Renal cortical epithelial cell (primary cell): ENCODE results near the gene NIFK. TPM values are rescaled to one million over a fixed set of nuclear protein-coding genes. Genes with fewer than 3 reads are reported as not detected.

Experiments used
- DNase-seq: peaks from one replicate; pipeline ENCODE4 v3.0.0-alpha.2; 2011; ENCODE audit warnings: low read depth
- total RNA-seq: library from RNA; depleted of rRNA; stranded (reverse); fragments of >200 nt; gene quantifications from 2 replicates; pipeline ENCODE4 v1.2.3, GENCODE V29; 2014

NIFK gene
- total RNA-seq = 87.5 and 104 TPM in 2 replicates

GRCh38 chr2:121736462-121737336 is at the start of gene NIFK:
Gene NIFK (minus strand): TSS chr2:121736875. CDS start chr2:121736850, 25 bp downstream.
- DNase-seq = peak; percentile 82

- DNase-seq = no peak
Measured at GRCh38 chr2:121783180-121783579, 46.5 kb upstream of the NIFK start.

GRCh38 chr2:121778741-121779487 is 42.2 kb upstream of the NIFK start:
- no peak for DNase-seq

GRCh38 chr2:121777699-121778058 is 41.0 kb upstream of the NIFK start:
- DNase-seq = no peak

GRCh38 chr2:121776885-121777698 is 40.4 kb upstream of the NIFK start:
- DNase-seq = no peak

- DNase-seq = no peak
Measured at GRCh38 chr2:121776361-121776760, 39.7 kb upstream of the NIFK start.

- DNase-seq = no peak
Measured at GRCh38 chr2:121774235-121774634, 37.6 kb upstream of the NIFK start.

- DNase-seq = peak; percentile 54
Measured at GRCh38 chr2:121771976-121772742, 35.5 kb upstream of the NIFK start.

GRCh38 chr2:121768143-121768755 is 31.6 kb upstream of the NIFK start:
- no peak for DNase-seq

- no peak for DNase-seq
Measured at GRCh38 chr2:121766624-121767023, 29.9 kb upstream of the NIFK start.

- no peak for DNase-seq
Measured at GRCh38 chr2:121764681-121765228, 28.1 kb upstream of the NIFK start.

- peak; percentile 88 for DNase-seq
Measured at GRCh38 chr2:121755237-121756111, 18.8 kb upstream of the NIFK start, which contains the start of gene TSN. Gene TSN (plus strand): TSS chr2:121755651. CDS start chr2:121755780, 129 bp downstream.

- DNase-seq = no peak
Measured at GRCh38 chr2:121754851-121755236, 18.2 kb upstream of the NIFK start.

- DNase-seq = peak; percentile 29
Measured at GRCh38 chr2:121748202-121748601, 11.5 kb upstream of the NIFK start.

- peak; percentile 88 for DNase-seq
Measured at GRCh38 chr2:121746071-121746578, 9.4 kb upstream of the NIFK start.

- DNase-seq = no peak
Measured at GRCh38 chr2:121741450-121741849, 4.8 kb upstream of the NIFK start.

- no peak for DNase-seq
Measured at GRCh38 chr2:121740973-121741372, 4.3 kb upstream of the NIFK start.

GRCh38 chr2:121736140-121736461 is 574 bp downstream of the NIFK start:
- DNase-seq = no peak

GRCh38 chr2:121735518-121736074 is 1.1 kb downstream of the NIFK start:
- peak; percentile 27 for DNase-seq
